IMR-90 (cell line): ENCODE data around the gene PRSS21. TPM values are rescaled to one million over a fixed set of nuclear protein-coding genes. Genes with fewer than 3 reads are reported as not detected.

Experiments used
- ATAC-seq: fragments of 200-7000 bp; cut with Tn5 transposase; 2 replicates; pipeline ENCODE4 v1.9.1; 2020; ENCODE audit warnings: low read depth, mild to moderate bottlenecking, moderate library complexity
- BruUV-seq: library from RNA; stranded (reverse); fragments of 400-500 nt; replicated peaks from 2 replicates; lab custom pipeline; 2021; lab: Mats Ljungman, UMichigan
- CTCF ChIA-PET: fragments of 300-600 bp; formaldehyde crosslinking; extraction: SDS; loops from one replicate; lab custom pipeline; 2021; ENCODE audit warnings: antibody characterized with exemption; lab: Yijun Ruan, JAX
- POLR2A ChIA-PET: fragments of 300-600 bp; sonication (Branson Sonifier 250); formaldehyde crosslinking; loops from one replicate; lab custom pipeline; 2022; ENCODE audit warnings: antibody characterized with exemption; ENCODE audit not compliant: unreplicated experiment; lab: Charles Lee
- DNase-seq: peaks from one replicate; pipeline ENCODE4 v3.0.0; 2013
- H2AFZ ChIP-seq: replicated peaks from 2 replicates; pipeline ENCODE3; 2013; ENCODE audit warnings: low read length, mild to moderate bottlenecking; ENCODE audit not compliant: poor library complexity
- H2AK5ac ChIP-seq: 2 replicates; pipeline ENCODE4 v1.6.1; 2013; ENCODE audit warnings: low read depth, low read length, inconsistent platforms
- H2AK9ac ChIP-seq: replicated peaks from 2 replicates; pipeline ENCODE3; 2013; ENCODE audit warnings: mild to moderate bottlenecking, low read depth, low read length, moderate library complexity; ENCODE audit not compliant: poor library complexity
- H2BK120ac ChIP-seq: 2 replicates; pipeline ENCODE4 v1.6.1; 2013; ENCODE audit warnings: low read depth, low read length, inconsistent platforms
- H2BK15ac ChIP-seq: 3 replicates; pipeline ENCODE4 v1.6.1; 2013; ENCODE audit warnings: low read depth, low read length, inconsistent platforms
- H2BK20ac ChIP-seq: 2 replicates; pipeline ENCODE4 v1.6.1; 2013; ENCODE audit warnings: low read depth, mild to moderate bottlenecking, inconsistent platforms, low read length, moderate library complexity
- H2BK5ac ChIP-seq: 2 replicates; pipeline ENCODE4 v1.6.1; 2013; ENCODE audit warnings: mild to moderate bottlenecking, low read depth, low read length, inconsistent platforms; ENCODE audit not compliant: poor library complexity, severe bottlenecking
- H3K14ac ChIP-seq: replicated peaks from 2 replicates; pipeline ENCODE4 v1.6.1; 2013; ENCODE audit warnings: low read depth, low read length, inconsistent platforms
- H3K18ac ChIP-seq: 2 replicates; pipeline ENCODE4 v1.6.1; 2013; ENCODE audit warnings: low read depth, low read length, control low read depth
- H3K23ac ChIP-seq: 2 replicates; pipeline ENCODE4 v1.6.1; 2013; ENCODE audit warnings: low read depth, low read length, inconsistent platforms
- H3K27ac ChIP-seq: 2 replicates; pipeline ENCODE4 v1.5.1; 2013; ENCODE audit warnings: mild to moderate bottlenecking, control low read depth, low read length; ENCODE audit not compliant: insufficient read depth
- H3K27me3 ChIP-seq: 2 replicates; pipeline ENCODE4 v1.6.1; 2013; ENCODE audit warnings: low read length; ENCODE audit not compliant: control insufficient read depth, insufficient read depth
- H3K36me3 ChIP-seq: 2 replicates; pipeline ENCODE4 v1.6.1; 2013; ENCODE audit warnings: low read length, mixed read lengths; ENCODE audit not compliant: control insufficient read depth, insufficient read depth
- H3K4ac ChIP-seq: 2 replicates; pipeline ENCODE4 v1.6.1; 2013; ENCODE audit warnings: low read depth, low read length, inconsistent platforms
- H3K4me1 ChIP-seq: 2 replicates; pipeline ENCODE4 v1.6.1; 2013; ENCODE audit warnings: low read length, mixed read lengths; ENCODE audit not compliant: control insufficient read depth, insufficient read depth
- H3K4me2 ChIP-seq: 2 replicates; pipeline ENCODE4 v1.6.1; 2013; ENCODE audit warnings: low read depth, mild to moderate bottlenecking, control low read depth, low read length, moderate library complexity
- H3K4me3 ChIP-seq: 2 replicates; pipeline ENCODE4 v1.5.1; 2013; ENCODE audit warnings: low read depth, mild to moderate bottlenecking, control low read depth, low read length, moderate library complexity; ENCODE audit not compliant: insufficient read depth
- H3K56ac ChIP-seq: 2 replicates; pipeline ENCODE4 v1.6.1; 2013; ENCODE audit warnings: low read length, inconsistent platforms; ENCODE audit not compliant: insufficient read depth; ENCODE audit errors: extremely low read depth
- H3K79me1 ChIP-seq, 2 experiments: 2 replicates each; pipeline ENCODE4 v1.6.1; 2013; ENCODE audit warnings: low read length in 2 of 2, inconsistent platforms in 1 of 2, low read depth in 1 of 2
- H3K9ac ChIP-seq: 2 replicates; pipeline ENCODE4 v1.6.1; 2013; ENCODE audit warnings: low read depth, low read length, control low read depth
- H3K9me1 ChIP-seq: 2 replicates; pipeline ENCODE4 v1.6.1; 2013; ENCODE audit warnings: low read length, inconsistent platforms; ENCODE audit not compliant: insufficient read depth
- H3K9me3 ChIP-seq: 2 replicates; pipeline ENCODE4 v1.6.1; 2013; ENCODE audit warnings: low read length; ENCODE audit not compliant: control insufficient read depth, insufficient read depth
- H4K20me1 ChIP-seq: 2 replicates; pipeline ENCODE4 v1.6.1; 2013; ENCODE audit warnings: low read length, inconsistent platforms; ENCODE audit not compliant: insufficient read depth
- H4K5ac ChIP-seq: 2 replicates; pipeline ENCODE4 v1.6.1; 2013; ENCODE audit warnings: mild to moderate bottlenecking, low read depth, low read length, control low read depth
- H4K8ac ChIP-seq, 2 experiments: 2 replicates each; pipeline ENCODE4 v1.6.1; 2013; ENCODE audit warnings: low read depth in 2 of 2, low read length in 2 of 2, control low read depth in 1 of 2, inconsistent platforms in 1 of 2
- H4K91ac ChIP-seq: 2 replicates; pipeline ENCODE4 v1.6.1; 2013; ENCODE audit warnings: low read depth, low read length, inconsistent platforms; ENCODE audit not compliant: insufficient read depth
- BHLHE40 ChIP-seq: fragments of 150-350 bp; IDR thresholded peaks from 2 replicates; pipeline ENCODE4 v1.6.1; 2016; ENCODE audit warnings: mild to moderate bottlenecking, low read depth, low read length
- CEBPB ChIP-seq: IDR thresholded peaks from 2 replicates; pipeline ENCODE4 v1.6.1; 2012; ENCODE audit warnings: low read depth, low read length, improper control_type of control experiment
- CHD1 ChIP-seq: IDR thresholded peaks from 2 replicates; pipeline ENCODE4 v1.6.1; 2012; ENCODE audit warnings: low read depth, low read length, improper control_type of control experiment
- FOS ChIP-seq: fragments of 150-350 bp; IDR thresholded peaks from 2 replicates; pipeline ENCODE4 v1.6.1; 2016; ENCODE audit warnings: low read depth, low read length
- MAFK ChIP-seq: IDR thresholded peaks from 2 replicates; pipeline ENCODE4 v1.6.1; 2012; ENCODE audit warnings: low read depth, low read length, improper control_type of control experiment
- MAZ ChIP-seq: IDR thresholded peaks from 2 replicates; pipeline ENCODE4 v1.6.1; 2012; ENCODE audit warnings: low read depth, mild to moderate bottlenecking, low read length, improper control_type of control experiment, moderate library complexity, borderline replicate concordance
- NFE2L2 ChIP-seq: fragments of 150-350 bp; IDR thresholded peaks from 2 replicates; pipeline ENCODE4 v1.6.1; 2016; ENCODE audit warnings: low read depth, mild to moderate bottlenecking, low read length
- POLR2A ChIP-seq: IDR thresholded peaks from 2 replicates; pipeline ENCODE4 v1.6.1; 2012; ENCODE audit warnings: mild to moderate bottlenecking, low read depth, low read length
- RAD21 ChIP-seq: IDR thresholded peaks from 2 replicates; pipeline ENCODE4 v1.6.1; 2012; ENCODE audit warnings: low read length, improper control_type of control experiment
- RCOR1 ChIP-seq: IDR thresholded peaks from 2 replicates; pipeline ENCODE4 v1.6.1; 2012; ENCODE audit warnings: mild to moderate bottlenecking, low read length, improper control_type of control experiment; ENCODE audit not compliant: insufficient replicate concordance
- RFX5 ChIP-seq: IDR thresholded peaks from 2 replicates; pipeline ENCODE4 v1.8.0; 2012; ENCODE audit warnings: low read depth, mild to moderate bottlenecking, low read length, moderate library complexity
- SMC3 ChIP-seq: fragments of 150-350 bp; IDR thresholded peaks from 2 replicates; pipeline ENCODE4 v1.6.1; 2016; ENCODE audit warnings: low read depth, mild to moderate bottlenecking, antibody characterized with exemption, low read length, moderate library complexity
- WGBS, 2 experiments: methylation state at CpG; one replicate each; pipeline versions ENCODE4 v1.1.5 to v1.1.7; 2013; ENCODE audit warnings: missing lambda C conversion rate in 2 of 2; ENCODE audit not compliant: insufficient read length in 1 of 2; ENCODE audit errors: extremely low coverage in 2 of 2; 5-methylcytosine and 5-hydroxymethylcytosine counted together
- dilution Hi-C: fragments of 300-500 bp; cut with HindIII; formaldehyde crosslinking; loops from one replicate; pipeline ENCODE4 v1.14.3; 2018; ENCODE audit warnings: low sequenced_read_pairs; ENCODE audit not compliant: unreplicated experiment
- in situ Hi-C: fragments of 300-500 bp; cut with MboI; formaldehyde crosslinking; loops from 3 replicates; pipeline ENCODE4 v1.14.3; 2019; ENCODE audit warnings: low sequenced_read_pairs, inconsistent platforms, mixed read lengths
- intact Hi-C: fragments of 100-400 bp; cut with micrococcal nuclease; formaldehyde crosslinking; loops from 2 replicates; pipeline ENCODE4 v1.10.0; 2022
- polyA plus RNA-seq, 3 experiments: library from polyadenylated mRNA; depleted of rRNA; stranded (reverse); fragments of >200 nt; gene quantifications; 2 replicates each; pipeline ENCODE4 v1.2.3, GENCODE V29; 2012; ENCODE audit warnings: low replicate concordance in 1 of 3
- total RNA-seq: library from RNA; depleted of rRNA; stranded (reverse); fragments of >200 nt; gene quantifications from 2 replicates; pipeline ENCODE4 v1.2.3, GENCODE V29; 2012
- TF ChIP-seq, protein P1 (sequence below): conservative IDR thresholded peaks from 2 replicates; pipeline ENCODE4 v1.5.1; 2012; ENCODE audit warnings: mild to moderate bottlenecking, low read depth, low read length, improper control_type of control experiment
- TF ChIP-seq, protein P2 (sequence below): fragments of 150-350 bp; IDR thresholded peaks from 2 replicates; pipeline ENCODE4 v1.6.1; 2016; ENCODE audit warnings: low read depth, mild to moderate bottlenecking, low read length, moderate library complexity, borderline replicate concordance
- TF ChIP-seq, protein P3 (sequence below): fragments of 150-350 bp; IDR thresholded peaks from 2 replicates; pipeline ENCODE4 v1.6.1; 2017; ENCODE audit warnings: mild to moderate bottlenecking, antibody characterized with exemption, low read length, low read depth

Gene PRSS21
- total and polyA plus RNA-seq, 2 of the 4 experiments (the other 2 are of a cell fraction) = 0.21 TPM; not detected in 1

DNA sequence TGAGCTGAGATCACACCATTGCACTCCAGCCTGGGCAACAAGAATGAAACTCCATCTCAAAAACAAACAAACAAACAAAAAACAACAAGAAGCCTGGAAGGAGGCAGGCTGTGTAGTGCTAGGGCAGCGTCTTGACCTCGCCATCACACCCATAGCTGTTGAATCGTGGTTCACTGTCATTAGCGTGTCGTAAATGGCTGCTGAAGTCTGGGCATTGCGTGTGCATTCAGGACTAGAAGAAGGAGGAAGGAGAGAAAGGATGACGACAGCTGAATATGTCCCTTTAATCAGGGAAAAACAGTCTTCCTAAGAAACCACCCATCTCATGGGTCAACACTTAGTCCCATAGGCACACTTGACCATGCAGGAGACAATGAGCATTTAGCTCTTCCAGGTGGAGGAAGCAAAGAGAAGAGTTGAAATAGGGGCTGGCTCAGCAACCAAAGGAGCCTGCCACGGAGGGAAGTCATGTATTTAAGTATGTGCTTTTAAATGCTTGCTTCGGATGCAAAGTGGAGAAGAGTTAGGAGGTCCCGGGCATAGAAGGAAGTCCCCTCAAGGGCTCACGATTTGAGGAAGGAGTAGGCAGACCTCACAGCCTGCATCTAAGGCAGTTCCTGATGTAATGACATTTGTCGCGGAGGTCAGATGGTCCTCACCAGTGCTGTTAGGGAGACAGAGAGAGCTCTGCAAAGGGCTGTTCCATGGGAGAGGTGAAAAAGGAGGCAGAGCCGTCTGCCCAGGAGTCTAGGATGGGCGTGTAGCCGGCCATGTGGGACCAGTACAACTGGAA, 32.1 kb downstream of the PRSS21 start:
- Histone ChIP-seq H4K91ac (no peak overlapping the region), H3K9me3 (peaks cover 3% of the 10 kb centered on the region), H2AK9ac (no peak overlapping the region), H3K79me1 (no peaks in the 10 kb centered on the region), H2BK15ac (no peak overlapping the region), H4K8ac (no peak overlapping the region), H3K4ac (no peak overlapping the region), H4K5ac (no peak overlapping the region), H3K4me2 (no peak overlapping the region), H4K20me1 (peaks cover 4% of the 10 kb centered on the region; the same call in 1 of the 2 replicates), H3K27ac (no peak overlapping the region), H3K9ac (no peak overlapping the region), H2BK120ac (no peak overlapping the region), H3K56ac (no peak overlapping the region), H3K36me3 (no peaks in the 10 kb centered on the region), H3K9me1 (peaks cover 6% of the 10 kb centered on the region), H3K4me3 (no peak overlapping the region), H2BK20ac (no peak overlapping the region), H3K27me3 (peaks cover 12% of the 10 kb centered on the region), H2AFZ (no peak overlapping the region), H2BK5ac (no peak overlapping the region), H3K23ac (0 out of 2 replicates have a peak overlapping the region, but pooled peaks have one; percentile 10), H3K14ac (no peak overlapping the region), H3K4me1 (peaks cover 4% of the 10 kb centered on the region), H3K18ac (no peak overlapping the region), H2AK5ac (no peak overlapping the region)
- dilution Hi-C loops (no loop called here), intact Hi-C loops (no loop called here), in situ Hi-C loops (no loop called here)
- no peak for ATAC-seq
- CTCF ChIA-PET = no interaction called here
- 79% methylated on average over 3 of the region's 16 CpGs; no CpG with 5 or more reads in 1 of the 2 experiments for WGBS, 2 experiments
- POLR2A ChIA-PET = no interaction called here
- BruUV-seq = no TSS peak
- DNase-seq = no peak
- TF ChIP-seq POLR2A = no peak
- TF ChIP-seq NFE2L2 = no peak
- TF ChIP-seq MAZ = no peak
- TF ChIP-seq, protein P1, sequence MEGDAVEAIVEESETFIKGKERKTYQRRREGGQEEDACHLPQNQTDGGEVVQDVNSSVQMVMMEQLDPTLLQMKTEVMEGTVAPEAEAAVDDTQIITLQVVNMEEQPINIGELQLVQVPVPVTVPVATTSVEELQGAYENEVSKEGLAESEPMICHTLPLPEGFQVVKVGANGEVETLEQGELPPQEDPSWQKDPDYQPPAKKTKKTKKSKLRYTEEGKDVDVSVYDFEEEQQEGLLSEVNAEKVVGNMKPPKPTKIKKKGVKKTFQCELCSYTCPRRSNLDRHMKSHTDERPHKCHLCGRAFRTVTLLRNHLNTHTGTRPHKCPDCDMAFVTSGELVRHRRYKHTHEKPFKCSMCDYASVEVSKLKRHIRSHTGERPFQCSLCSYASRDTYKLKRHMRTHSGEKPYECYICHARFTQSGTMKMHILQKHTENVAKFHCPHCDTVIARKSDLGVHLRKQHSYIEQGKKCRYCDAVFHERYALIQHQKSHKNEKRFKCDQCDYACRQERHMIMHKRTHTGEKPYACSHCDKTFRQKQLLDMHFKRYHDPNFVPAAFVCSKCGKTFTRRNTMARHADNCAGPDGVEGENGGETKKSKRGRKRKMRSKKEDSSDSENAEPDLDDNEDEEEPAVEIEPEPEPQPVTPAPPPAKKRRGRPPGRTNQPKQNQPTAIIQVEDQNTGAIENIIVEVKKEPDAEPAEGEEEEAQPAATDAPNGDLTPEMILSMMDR = no peak
- no peak for TF ChIP-seq SMC3
- no peak for TF ChIP-seq RFX5
- TF ChIP-seq, protein P2, sequence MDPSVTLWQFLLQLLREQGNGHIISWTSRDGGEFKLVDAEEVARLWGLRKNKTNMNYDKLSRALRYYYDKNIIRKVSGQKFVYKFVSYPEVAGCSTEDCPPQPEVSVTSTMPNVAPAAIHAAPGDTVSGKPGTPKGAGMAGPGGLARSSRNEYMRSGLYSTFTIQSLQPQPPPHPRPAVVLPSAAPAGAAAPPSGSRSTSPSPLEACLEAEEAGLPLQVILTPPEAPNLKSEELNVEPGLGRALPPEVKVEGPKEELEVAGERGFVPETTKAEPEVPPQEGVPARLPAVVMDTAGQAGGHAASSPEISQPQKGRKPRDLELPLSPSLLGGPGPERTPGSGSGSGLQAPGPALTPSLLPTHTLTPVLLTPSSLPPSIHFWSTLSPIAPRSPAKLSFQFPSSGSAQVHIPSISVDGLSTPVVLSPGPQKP = no peak
- TF ChIP-seq, protein P3, sequence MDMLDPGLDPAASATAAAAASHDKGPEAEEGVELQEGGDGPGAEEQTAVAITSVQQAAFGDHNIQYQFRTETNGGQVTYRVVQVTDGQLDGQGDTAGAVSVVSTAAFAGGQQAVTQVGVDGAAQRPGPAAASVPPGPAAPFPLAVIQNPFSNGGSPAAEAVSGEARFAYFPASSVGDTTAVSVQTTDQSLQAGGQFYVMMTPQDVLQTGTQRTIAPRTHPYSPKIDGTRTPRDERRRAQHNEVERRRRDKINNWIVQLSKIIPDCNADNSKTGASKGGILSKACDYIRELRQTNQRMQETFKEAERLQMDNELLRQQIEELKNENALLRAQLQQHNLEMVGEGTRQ = no peak
- TF ChIP-seq RCOR1 = no peak
- no peak for TF ChIP-seq CEBPB
- no peak for TF ChIP-seq MAFK
- TF ChIP-seq CHD1 = no peak
- no peak for TF ChIP-seq RAD21
- TF ChIP-seq FOS = no peak
- TF ChIP-seq BHLHE40 = no peak
